Measurements from ENCODE around the gene JMJD1C.
"Not testable (repeated sequence)": the region's sequence is repeated elsewhere in the genome, so short reads cannot be mapped to it uniquely, and the experiment has no call there.

JMJD1C gene

GRCh38 chr10:63352976-63353375, 112.8 kb downstream of the JMJD1C start:
- FAIRE-seq = no peak

- FAIRE-seq = no peak
Measured at GRCh38 chr10:63348245-63348850, 117.4 kb downstream of the JMJD1C start.

GRCh38 chr10:63346015-63346441, 119.7 kb downstream of the JMJD1C start:
- FAIRE-seq = no peak

- no peak for FAIRE-seq
Measured at GRCh38 chr10:63344269-63344668, 121.5 kb downstream of the JMJD1C start.

- FAIRE-seq = no peak
Measured at GRCh38 chr10:63343476-63343875, 122.3 kb downstream of the JMJD1C start.

- FAIRE-seq = not testable (repeated sequence)
Measured at GRCh38 chr10:63339640-63340039, 126.1 kb downstream of the JMJD1C start.

- no peak for FAIRE-seq
Measured at GRCh38 chr10:63337455-63338251, 128.1 kb downstream of the JMJD1C start.

- no peak for FAIRE-seq
Measured at GRCh38 chr10:63331586-63331985, 134.2 kb downstream of the JMJD1C start.

- FAIRE-seq = no peak
Measured at GRCh38 chr10:63324495-63324854, 141.3 kb downstream of the JMJD1C start.

- no peak for FAIRE-seq
Measured at GRCh38 chr10:63323701-63324494, 141.9 kb downstream of the JMJD1C start.

GRCh38 chr10:63320683-63321082, 145.1 kb downstream of the JMJD1C start:
- FAIRE-seq = no peak

GRCh38 chr10:63319231-63319630, 146.5 kb downstream of the JMJD1C start:
- no peak for FAIRE-seq

- no peak for FAIRE-seq
Measured at GRCh38 chr10:63318491-63318890, 147.3 kb downstream of the JMJD1C start.

- no peak for FAIRE-seq
Measured at GRCh38 chr10:63314020-63314419, 151.8 kb downstream of the JMJD1C start.

- FAIRE-seq = no peak
Measured at GRCh38 chr10:63313066-63313717, 152.6 kb downstream of the JMJD1C start.

GRCh38 chr10:63308628-63309027, 157.1 kb downstream of the JMJD1C start:
- peak; percentile 48 for FAIRE-seq

- no peak for FAIRE-seq
Measured at GRCh38 chr10:63304146-63304545, 161.6 kb downstream of the JMJD1C start.

GRCh38 chr10:63300801-63301200, 165.0 kb downstream of the JMJD1C start:
- FAIRE-seq = no peak

- no peak for FAIRE-seq
Measured at GRCh38 chr10:63297941-63298340, 167.8 kb downstream of the JMJD1C start.

GRCh38 chr10:63294781-63295180, 171.0 kb downstream of the JMJD1C start:
- FAIRE-seq = no peak

GRCh38 chr10:63292847-63293246, 172.9 kb downstream of the JMJD1C start:
- FAIRE-seq = not testable (repeated sequence)

GRCh38 chr10:63288170-63288569, 177.6 kb downstream of the JMJD1C start:
- no peak for FAIRE-seq

- no peak for FAIRE-seq
Measured at GRCh38 chr10:63286754-63287264, 179.0 kb downstream of the JMJD1C start.

All from G401.6 (cell line).